ENCODE results near the gene EIF3F.

DNA sequence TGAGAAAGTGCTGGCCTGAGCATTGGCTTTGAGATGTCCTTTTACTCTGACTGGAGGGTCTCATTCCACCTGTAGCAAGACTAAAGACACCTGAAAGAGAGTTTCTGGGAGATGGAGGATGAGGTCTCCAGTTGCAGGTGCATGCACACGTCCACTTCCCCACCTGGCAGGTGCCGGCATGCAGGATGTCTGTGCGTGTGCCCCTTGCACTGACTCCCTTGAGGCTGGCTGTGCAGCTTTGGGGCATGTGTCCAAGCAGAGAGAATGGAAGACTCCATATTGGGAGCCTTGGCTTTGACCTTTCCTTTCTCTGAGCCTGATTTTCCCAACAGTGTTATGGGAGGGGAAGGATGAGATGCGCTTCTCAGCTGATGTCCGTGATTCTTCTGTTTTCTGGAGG is 49.8 kb downstream of the EIF3F start:
- TF ChIP-seq, protein P1, sequence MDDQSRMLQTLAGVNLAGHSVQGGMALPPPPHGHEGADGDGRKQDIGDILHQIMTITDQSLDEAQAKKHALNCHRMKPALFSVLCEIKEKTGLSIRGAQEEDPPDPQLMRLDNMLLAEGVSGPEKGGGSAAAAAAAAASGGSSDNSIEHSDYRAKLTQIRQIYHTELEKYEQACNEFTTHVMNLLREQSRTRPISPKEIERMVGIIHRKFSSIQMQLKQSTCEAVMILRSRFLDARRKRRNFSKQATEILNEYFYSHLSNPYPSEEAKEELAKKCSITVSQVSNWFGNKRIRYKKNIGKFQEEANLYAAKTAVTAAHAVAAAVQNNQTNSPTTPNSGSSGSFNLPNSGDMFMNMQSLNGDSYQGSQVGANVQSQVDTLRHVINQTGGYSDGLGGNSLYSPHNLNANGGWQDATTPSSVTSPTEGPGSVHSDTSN (IDR thresholded peaks at IDR 0.05) = no peak
- TF ChIP-seq CTCF (IDR thresholded peaks at IDR 0.05) (no peak), CEBPB (IDR thresholded peaks at IDR 0.05) (no peak)

Measured in A549 (cell line).